Smooth muscle cell (in vitro differentiated cells): ENCODE measurements around the gene CCDC106. TPM values are rescaled to one million over a fixed set of nuclear protein-coding genes. Genes with fewer than 3 reads are reported as not detected.

Experiments used
- DNase-seq: peaks from one replicate; lab custom pipeline; 2025; ENCODE audit not compliant: unreplicated experiment; lab: John Stamatoyannopoulos, UW
- H2AFZ ChIP-seq: fragments of 200-600 bp; sonication (generic); 2 replicates; pipeline ENCODE4 v1.6.0; 2016; ENCODE audit warnings: antibody characterized with exemption, low read depth, mild to moderate bottlenecking
- H3F3A ChIP-seq: fragments of 200-600 bp; sonication (generic); 2 replicates; pipeline ENCODE4 v1.6.0; 2017; ENCODE audit warnings: antibody characterized with exemption, low read depth
- H3K27ac ChIP-seq: fragments of 200-600 bp; sonication (generic); 2 replicates; pipeline ENCODE4 v1.5.1; 2016; ENCODE audit warnings: low read depth, mild to moderate bottlenecking
- H3K27me3 ChIP-seq: fragments of 200-600 bp; sonication (generic); 2 replicates; pipeline ENCODE4 v1.6.1; 2016; ENCODE audit warnings: low read depth, mild to moderate bottlenecking
- H3K36me3 ChIP-seq: fragments of 200-600 bp; sonication (generic); 2 replicates; pipeline ENCODE4 v1.5.1; 2016; ENCODE audit warnings: low read depth
- H3K4me1 ChIP-seq: fragments of 200-600 bp; sonication (generic); 2 replicates; pipeline ENCODE4 v1.5.1; 2016; ENCODE audit warnings: low read depth
- H3K4me2 ChIP-seq: fragments of 200-600 bp; sonication (generic); 2 replicates; pipeline ENCODE4 v1.6.0; 2016; ENCODE audit warnings: mild to moderate bottlenecking
- H3K4me3 ChIP-seq: fragments of 200-600 bp; sonication (generic); 2 replicates; pipeline ENCODE4 v1.5.1; 2016; ENCODE audit warnings: mild to moderate bottlenecking
- H3K79me2 ChIP-seq: fragments of 200-600 bp; sonication (generic); 2 replicates; pipeline ENCODE4 v1.6.0; 2016; ENCODE audit warnings: low read depth, mild to moderate bottlenecking
- H3K9ac ChIP-seq: fragments of 200-600 bp; sonication (generic); 2 replicates; pipeline ENCODE4 v1.6.0; 2016; ENCODE audit warnings: low read depth
- H3K9me3 ChIP-seq: fragments of 200-600 bp; sonication (generic); replicated peaks from 2 replicates; pipeline ENCODE4 v1.5.1; 2016; ENCODE audit warnings: low read depth
- H4K20me1 ChIP-seq: fragments of 200-600 bp; sonication (generic); 2 replicates; pipeline ENCODE4 v1.6.0; 2016; ENCODE audit warnings: low read depth
- WGBS: methylation state at CpG from one replicate; pipeline ENCODE4 v1.1.7; 2016; ENCODE audit warnings: low lambda C conversion rate; 5-methylcytosine and 5-hydroxymethylcytosine counted together
- polyA plus RNA-seq: library from polyadenylated mRNA; unstranded; fragments of >200 nt; fragmentation: Nextera tagmentation; extraction: Ambion mirVana; gene quantifications from 2 replicates; pipeline ENCODE4 v1.2.1, GENCODE V29; 2016
- total RNA-seq: library from RNA; depleted of rRNA; stranded (reverse); fragments of >200 nt; gene quantifications from 2 replicates; pipeline ENCODE4 v1.2.3, GENCODE V29; 2014
- TF ChIP-seq, protein P1 (sequence below): fragments of 200-600 bp; sonication (generic); IDR thresholded peaks from 2 replicates; pipeline ENCODE4 v1.5.1; 2017; ENCODE audit warnings: borderline replicate concordance, mild to moderate bottlenecking, antibody characterized with exemption; ENCODE audit not compliant: insufficient read depth, poor library complexity, severe bottlenecking

CCDC106 gene
- total and polyA plus RNA-seq, 2 experiments from 2014 or later = 6.9 to 18.3 TPM

DNA sequence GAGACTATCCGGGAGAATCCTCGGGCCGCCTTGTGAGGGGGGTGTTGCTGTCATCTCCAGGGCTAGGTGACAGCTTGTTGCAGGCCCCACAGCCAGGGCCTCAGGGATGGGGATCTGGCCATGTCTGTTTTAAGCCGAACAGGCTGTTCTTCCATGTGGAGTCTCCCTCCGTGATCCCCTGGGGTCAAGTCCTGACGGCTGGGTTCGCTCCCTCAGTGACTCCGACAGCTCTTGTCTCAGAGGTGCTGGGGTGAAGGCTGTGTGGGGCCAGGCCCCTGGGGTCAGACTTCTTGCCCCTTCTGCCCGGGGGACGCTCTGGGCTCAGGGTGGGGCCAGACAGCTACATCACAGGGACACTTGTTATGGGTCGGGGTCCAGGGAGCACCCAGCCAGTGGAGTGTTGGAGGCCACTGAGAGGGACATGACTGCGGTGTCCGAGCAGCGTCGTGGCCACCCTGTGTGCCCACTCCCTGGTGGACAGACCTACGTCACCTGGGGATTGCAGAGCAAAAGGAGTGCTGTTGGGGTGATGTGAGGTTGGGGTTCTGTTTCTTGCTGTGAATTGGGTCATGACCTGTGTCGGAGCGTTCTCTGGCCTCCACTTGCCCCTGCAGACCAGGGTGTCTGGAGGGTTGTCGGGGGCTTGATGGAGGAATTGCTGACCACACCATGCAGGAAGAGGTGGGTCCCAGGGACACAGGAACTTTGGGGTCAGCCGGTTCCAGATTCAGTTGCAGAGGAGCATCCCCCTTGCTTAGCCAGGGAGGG is 48.5 kb downstream of the CCDC106 start:
- H3K79me2 ChIP-seq = no peaks in the 10 kb centered on the region
- H3F3A ChIP-seq = no peaks in the 10 kb centered on the region
- H3K4me2 ChIP-seq = no peak overlapping the region
- 98% methylated on average over 20 of the region's 20 CpGs for WGBS
- H4K20me1 ChIP-seq = peaks cover 7% of the 10 kb centered on the region
- no peak for DNase-seq
- H3K27ac ChIP-seq = no peak overlapping the region
- no peak overlapping the region for H2AFZ ChIP-seq
- H3K4me1 ChIP-seq = no peaks in the 10 kb centered on the region
- H3K9me3 ChIP-seq = no peaks in the 10 kb centered on the region
- H3K9ac ChIP-seq = no peak overlapping the region
- no peaks in the 10 kb centered on the region for H3K36me3 ChIP-seq
- no peak overlapping the region for H3K4me3 ChIP-seq
- TF ChIP-seq, protein P1, sequence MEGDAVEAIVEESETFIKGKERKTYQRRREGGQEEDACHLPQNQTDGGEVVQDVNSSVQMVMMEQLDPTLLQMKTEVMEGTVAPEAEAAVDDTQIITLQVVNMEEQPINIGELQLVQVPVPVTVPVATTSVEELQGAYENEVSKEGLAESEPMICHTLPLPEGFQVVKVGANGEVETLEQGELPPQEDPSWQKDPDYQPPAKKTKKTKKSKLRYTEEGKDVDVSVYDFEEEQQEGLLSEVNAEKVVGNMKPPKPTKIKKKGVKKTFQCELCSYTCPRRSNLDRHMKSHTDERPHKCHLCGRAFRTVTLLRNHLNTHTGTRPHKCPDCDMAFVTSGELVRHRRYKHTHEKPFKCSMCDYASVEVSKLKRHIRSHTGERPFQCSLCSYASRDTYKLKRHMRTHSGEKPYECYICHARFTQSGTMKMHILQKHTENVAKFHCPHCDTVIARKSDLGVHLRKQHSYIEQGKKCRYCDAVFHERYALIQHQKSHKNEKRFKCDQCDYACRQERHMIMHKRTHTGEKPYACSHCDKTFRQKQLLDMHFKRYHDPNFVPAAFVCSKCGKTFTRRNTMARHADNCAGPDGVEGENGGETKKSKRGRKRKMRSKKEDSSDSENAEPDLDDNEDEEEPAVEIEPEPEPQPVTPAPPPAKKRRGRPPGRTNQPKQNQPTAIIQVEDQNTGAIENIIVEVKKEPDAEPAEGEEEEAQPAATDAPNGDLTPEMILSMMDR = no peak
- H3K27me3 ChIP-seq = no peaks in the 10 kb centered on the region

DNA sequence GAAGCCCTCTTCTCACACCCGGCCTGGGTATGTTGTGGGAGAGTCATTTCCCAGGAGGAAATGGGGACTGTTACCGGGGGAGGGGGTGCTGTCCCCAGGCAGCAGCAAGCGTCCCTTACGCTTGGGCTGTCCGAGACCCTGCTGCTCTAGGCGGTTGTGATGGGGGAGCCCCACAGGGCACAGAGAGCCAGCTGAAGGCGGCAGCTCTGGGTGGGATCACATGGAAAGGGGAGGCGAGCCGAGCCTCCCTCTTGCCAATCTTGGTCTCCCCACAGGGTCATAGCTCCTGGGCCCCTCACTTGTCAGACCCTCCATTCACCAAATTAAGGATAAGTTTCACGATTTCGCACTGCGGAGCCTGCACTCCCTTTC is 49.0 kb downstream of the CCDC106 start:
- H3K4me1 ChIP-seq = no peaks in the 10 kb centered on the region
- DNase-seq = no peak
- H3K27me3 ChIP-seq = no peaks in the 10 kb centered on the region
- 94% methylated on average over 12 of the region's 12 CpGs for WGBS
- H3K9me3 ChIP-seq = no peaks in the 10 kb centered on the region
- H3K9ac ChIP-seq = no peak overlapping the region
- H3K27ac ChIP-seq = no peak overlapping the region
- no peaks in the 10 kb centered on the region for H3K36me3 ChIP-seq
- H3K4me2 ChIP-seq = no peak overlapping the region
- H2AFZ ChIP-seq = no peak overlapping the region
- TF ChIP-seq, protein P1 = no peak
- peaks cover 1% of the 10 kb centered on the region for H4K20me1 ChIP-seq
- no peak overlapping the region for H3K4me3 ChIP-seq
- no peaks in the 10 kb centered on the region for H3K79me2 ChIP-seq
- H3F3A ChIP-seq = no peaks in the 10 kb centered on the region

DNA sequence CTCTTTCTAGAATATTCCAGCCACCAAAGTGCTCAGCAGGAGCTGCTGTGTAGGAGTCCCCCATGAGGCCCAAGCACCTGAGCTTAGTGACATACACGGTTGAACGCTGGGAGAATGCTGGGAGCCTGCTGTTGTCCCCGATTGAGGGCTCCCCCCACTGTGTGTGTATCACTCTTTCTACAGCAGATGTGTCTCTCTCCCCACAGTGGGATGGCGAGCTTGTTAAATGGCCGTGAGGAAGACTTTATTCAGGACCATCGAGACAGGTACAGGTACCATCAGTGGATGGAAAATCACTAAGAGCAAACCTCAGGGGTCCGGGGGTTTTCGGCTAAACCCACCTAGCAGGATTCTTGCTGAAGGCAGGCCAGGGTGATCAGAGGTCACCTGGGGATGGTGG is 49.7 kb downstream of the CCDC106 start:
- no peak overlapping the region for H3K4me3 ChIP-seq
- no peak overlapping the region for H2AFZ ChIP-seq
- no peaks in the 10 kb centered on the region for H3F3A ChIP-seq
- H3K4me1 ChIP-seq = no peaks in the 10 kb centered on the region
- no peak for DNase-seq
- H3K9ac ChIP-seq = no peak overlapping the region
- no peak overlapping the region for H3K4me2 ChIP-seq
- no peaks in the 10 kb centered on the region for H4K20me1 ChIP-seq
- no peaks in the 10 kb centered on the region for H3K27me3 ChIP-seq
- H3K79me2 ChIP-seq = no peaks in the 10 kb centered on the region
- no peaks in the 10 kb centered on the region for H3K36me3 ChIP-seq
- 98% methylated on average over 8 of the region's 8 CpGs for whole genome bisulfite sequencing
- H3K9me3 ChIP-seq = no peaks in the 10 kb centered on the region
- no peak overlapping the region for H3K27ac ChIP-seq
- TF ChIP-seq, protein P1 = no peak

DNA sequence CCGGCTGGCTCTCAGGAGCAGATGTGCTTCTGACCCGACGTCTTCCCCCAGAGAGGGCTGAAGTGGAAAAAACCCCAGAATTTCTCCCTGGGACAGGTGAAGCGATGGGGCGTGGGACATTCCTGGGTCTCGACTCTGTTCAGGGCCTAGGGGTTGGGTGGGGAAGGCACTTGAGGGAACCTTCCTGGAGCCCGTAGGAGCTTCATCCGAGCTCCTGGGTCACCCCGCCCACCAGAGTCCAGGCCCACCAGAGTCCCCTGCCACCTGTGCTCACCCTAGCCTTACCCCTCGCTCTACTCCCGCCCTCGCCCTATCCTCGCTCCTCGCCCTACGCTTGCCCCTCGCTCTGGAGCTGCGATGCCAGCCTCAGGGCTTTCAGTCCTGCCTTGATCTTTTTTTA is 50.2 kb downstream of the CCDC106 start:
- 97% methylated on average over 17 of the region's 17 CpGs for WGBS
- Histone ChIP-seq H4K20me1 (no peaks in the 10 kb centered on the region), H3K4me2 (no peak overlapping the region), H3K27ac (no peak overlapping the region), H3F3A (no peaks in the 10 kb centered on the region), H3K4me3 (no peak overlapping the region), H3K4me1 (no peaks in the 10 kb centered on the region), H3K36me3 (no peaks in the 10 kb centered on the region), H3K79me2 (no peaks in the 10 kb centered on the region), H2AFZ (no peak overlapping the region), H3K9me3 (no peaks in the 10 kb centered on the region), H3K9ac (no peak overlapping the region), H3K27me3 (no peaks in the 10 kb centered on the region)
- TF ChIP-seq, protein P1 = no peak
- DNase-seq = no peak
